B cell (primary cell): Measurements from ENCODE around the gene IFNG.

ENCODE experiments used
- CTCF ChIP-seq: fragments of 200-600 bp; IDR thresholded peaks from one replicate; pipeline ENCODE4 v1.8.0; 2022; ENCODE audit warnings: antibody characterized with exemption, mild to moderate bottlenecking
- EZH2 ChIP-seq: IDR thresholded peaks from 2 replicates; pipeline ENCODE4 v1.6.1; 2012; ENCODE audit warnings: borderline replicate concordance, low read depth, mild to moderate bottlenecking, moderate library complexity, low read length; ENCODE audit not compliant: insufficient read depth, poor library complexity, severe bottlenecking

DNA sequence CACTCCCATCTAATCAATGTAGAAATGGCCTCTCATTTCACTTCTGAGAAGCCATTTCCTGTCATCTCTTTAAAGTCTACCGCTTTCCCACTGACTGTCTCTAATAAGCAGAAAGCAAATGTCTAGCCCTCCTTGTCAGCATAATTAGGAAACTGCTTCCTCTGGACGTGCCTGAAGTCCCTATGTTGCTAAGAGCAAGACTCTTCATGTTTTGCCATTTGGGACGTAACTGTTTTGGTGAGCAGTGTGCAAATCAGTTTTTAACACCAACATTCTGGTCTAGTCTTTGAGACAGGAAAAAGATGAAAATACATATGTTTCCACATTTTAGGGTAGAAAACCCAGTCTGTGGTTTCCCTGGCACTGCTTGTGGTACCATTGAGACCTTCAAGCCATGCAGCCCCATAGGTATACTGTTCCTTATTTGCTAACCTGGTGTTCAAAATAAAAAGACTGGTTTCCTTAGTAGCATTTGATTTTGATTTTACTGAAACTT lies 22.2 kb downstream of the IFNG start:
- no peak for TF ChIP-seq CTCF
- no peak for TF ChIP-seq EZH2
